ENCODE data around the gene ZFHX3.

The ZFHX3 gene

DNA sequence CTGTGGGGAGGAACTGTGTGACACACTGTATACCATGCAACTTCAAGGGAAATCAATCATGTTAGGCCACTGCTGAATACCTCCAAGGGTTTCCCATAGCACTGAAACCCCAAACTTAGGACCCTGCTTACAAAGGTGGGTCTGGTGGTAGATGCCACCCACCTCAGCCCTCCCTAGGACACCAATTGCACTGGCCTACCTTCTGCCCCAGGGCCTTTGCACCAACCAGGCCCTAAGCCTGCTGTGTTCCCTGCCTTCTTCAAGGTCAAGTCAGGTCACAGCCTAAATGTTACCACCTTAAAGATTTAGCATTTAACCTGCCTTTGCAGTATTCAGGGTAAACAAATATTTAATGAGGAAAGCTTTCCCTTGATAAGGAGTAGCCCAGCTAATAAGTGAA lies 185.8 kb downstream of the ZFHX3 start:
- no peak for DNase-seq

DNA sequence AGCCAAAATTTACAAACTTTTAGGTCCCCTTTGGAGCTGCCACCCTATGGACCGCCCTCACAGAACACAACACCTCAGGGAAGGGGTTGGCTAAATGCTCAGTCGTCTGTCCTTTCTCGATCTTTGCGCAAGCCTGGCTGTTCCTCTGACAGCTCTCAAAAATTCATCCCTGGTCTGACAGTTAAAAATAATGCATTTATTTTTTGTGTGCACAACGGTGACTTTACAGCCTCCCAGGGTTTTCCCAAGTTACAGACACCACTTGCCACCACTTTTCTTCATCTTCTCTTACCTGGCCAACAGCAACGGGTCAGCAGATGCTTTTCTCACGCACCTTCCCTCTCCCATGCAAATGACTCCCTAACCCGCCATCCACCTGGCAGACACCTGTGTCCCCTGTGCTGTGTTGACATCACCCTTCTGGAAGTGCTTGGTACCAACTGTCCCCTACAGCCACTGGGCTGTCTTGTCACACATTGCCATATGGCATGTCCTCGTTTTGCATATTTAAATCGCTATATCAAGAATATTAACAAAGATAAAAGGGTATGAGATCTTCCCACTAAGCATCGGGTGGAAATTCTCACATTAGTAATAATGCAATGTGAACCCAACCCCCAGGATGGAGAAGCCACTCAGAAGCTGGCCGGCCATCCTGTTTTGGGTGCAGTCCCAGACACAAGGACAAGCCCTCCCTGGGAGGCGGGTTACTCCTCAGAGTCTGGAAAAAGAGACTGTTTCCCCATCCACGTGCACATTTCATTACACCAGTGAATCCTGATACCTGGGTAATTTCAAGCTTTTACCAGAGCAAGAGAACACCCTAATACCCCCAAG lies 187.0 kb downstream of the ZFHX3 start:
- DNase-seq, result no peak

DNA sequence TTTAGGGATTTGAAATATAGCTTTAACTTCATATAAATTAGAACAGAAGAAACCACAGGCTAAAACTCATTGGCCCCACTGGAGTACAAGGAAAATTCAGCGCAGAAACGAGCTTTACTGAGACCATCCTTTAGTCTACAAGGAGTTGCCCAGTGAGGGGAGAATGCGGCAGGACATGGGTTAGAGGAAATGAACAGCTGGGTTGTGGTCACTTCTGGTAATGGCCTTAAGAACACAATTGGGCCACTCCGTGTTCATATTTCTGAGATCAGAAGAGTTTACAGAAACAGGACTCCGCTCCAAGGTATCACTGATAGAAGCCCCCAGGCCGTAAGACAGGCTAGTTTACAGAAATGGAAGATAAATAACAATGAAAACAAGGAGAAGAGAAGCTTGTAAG lies 188.3 kb downstream of the ZFHX3 start:
- DNase-seq, result no peak

DNA sequence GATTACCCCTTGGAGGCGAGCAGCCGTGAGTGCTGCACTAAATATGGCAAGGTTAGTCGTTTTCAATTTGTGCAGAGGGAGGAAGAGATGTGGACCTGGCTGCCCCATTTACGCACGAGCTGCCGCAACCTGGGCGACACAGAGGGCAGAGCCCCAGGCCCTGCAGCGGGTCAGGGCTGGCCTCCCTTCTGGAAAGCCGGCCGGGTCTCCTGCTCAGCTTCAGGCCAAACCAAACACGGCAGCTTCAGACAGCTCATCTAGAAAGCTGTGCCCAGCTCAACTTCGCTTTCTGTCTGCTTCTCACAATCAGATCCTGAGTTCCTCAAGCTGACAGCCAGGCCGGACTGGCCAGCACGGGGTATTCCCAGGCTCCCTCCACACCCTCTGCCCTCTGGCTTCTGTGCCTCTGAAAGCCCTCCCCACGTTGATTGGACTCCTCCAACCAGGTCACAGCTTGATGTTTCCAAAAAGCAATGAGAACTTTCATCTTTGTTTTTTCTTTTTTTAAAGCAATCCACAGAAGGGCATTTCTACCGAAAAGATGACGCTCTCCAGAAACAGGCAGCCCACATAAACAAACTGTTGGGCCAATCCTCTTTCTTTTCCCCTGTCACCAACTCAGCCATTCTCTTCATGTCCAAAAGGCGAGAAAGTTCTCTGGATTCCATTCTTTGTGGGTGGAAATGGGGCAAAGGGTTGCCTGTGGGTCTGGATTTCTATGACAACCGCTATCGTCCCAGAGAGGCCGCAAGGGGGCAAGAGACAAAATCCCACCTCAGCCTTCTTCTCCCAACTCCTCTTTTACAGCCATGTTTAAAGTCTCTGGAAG lies 189.0 kb downstream of the ZFHX3 start:
- no peak for DNase-seq

GRCh38 chr16:72857834-72858664 lies 189.9 kb downstream of the ZFHX3 start:
- DNase-seq, result no peak

DNA sequence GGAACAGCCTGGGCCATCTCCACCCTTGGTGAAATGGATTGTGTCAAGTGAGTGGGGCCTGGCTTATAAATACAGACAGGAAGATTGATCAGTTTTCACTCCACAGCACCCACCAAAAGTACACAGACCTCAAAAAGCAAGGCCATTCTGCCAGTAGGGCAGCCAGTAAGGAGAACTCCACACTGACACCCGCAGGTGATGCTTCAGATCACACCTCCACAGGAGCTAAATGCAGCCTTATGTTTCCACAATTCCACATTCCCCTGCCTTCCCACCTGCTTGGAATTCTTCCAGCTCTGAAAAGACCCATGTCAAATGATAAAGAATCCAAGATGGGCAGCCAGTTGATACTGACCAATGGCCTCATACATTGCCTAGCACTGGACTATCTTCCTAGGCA lies 191.1 kb downstream of the ZFHX3 start:
- no peak for DNase-seq

GRCh38 chr16:72854267-72854959 lies 193.5 kb downstream of the ZFHX3 start:
- no peak for DNase-seq

DNA sequence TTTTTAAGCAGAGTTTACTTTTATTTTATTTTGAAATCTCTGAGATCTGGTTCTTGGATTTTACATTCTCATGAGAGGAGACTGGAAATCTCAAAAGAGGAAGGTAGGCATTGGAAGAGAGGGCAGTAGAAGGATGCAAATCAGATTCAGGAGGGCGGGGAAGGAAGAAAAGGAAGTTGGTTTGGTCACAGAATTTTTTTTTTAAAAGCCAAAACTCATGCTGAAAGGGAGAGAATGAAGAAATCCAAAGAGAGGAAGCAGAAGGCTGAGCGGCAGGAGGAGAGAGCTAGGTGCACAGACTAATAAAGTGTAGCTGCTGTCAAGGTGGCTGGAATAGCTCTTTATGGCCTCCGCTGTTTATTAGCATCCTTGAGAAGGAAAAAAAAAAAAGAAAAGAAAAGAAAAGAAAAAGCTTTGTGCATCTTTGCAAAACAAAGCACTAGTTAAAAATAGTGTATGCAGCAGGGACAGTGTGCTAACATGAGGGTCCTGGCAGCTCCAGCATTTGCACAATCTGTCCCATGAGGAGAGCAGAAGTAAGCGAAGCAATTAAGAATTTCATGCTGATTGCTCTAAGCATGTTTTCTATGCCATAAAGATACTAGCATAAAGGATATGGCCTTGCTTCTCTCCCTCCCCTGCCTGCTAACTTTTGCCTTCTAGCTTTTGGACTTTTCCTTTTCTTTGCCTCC lies 194.2 kb downstream of the ZFHX3 start:
- DNase-seq, result no peak

DNA sequence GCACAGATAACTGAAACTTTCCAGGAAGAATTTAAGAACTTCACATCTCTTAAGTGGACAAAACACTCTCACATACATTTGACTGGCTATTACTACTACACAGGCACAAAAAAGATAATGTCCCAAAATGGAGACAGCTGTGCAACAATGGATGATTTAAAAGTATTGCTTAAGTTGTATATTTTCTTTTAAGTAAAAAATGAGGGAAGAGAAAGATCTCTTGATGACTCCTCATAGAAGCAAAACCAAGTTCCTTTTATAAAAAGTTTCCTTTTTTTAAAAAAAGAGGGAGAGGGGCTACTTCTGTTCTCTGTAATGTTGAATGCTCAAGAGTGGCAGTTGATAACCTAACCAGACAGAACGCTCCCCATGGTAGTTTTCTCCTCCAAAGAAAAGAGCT lies 195.5 kb downstream of the ZFHX3 start:
- no peak for DNase-seq

DNA sequence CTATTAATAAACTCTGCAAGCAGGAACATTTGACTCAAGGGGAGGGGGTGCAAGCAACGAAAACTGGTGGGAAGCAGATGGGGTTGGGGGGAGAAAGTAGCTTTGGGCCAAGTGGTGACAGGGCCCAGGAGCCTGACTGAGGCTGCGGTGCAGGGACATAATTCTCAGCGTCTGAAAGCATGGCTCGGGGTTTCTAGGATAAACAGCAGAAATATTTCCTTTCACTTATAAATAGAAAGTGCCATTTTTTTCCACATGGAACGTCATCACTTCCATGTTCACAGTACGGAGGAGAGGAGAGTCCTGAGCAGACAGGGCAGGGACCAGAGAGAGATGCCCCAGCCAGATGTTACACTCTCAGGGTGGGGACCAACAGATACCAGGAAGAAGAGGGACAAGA lies 197.1 kb downstream of the ZFHX3 start:
- DNase-seq, result no peak

- DNase-seq, result no peak
These were observed 197.9 kb downstream of the ZFHX3 start for GRCh38 chr16:72850021-72850420.

GRCh38 chr16:72848759-72849664 lies 198.9 kb downstream of the ZFHX3 start:
- no peak for DNase-seq

- DNase-seq, result no peak
These were observed 199.9 kb downstream of the ZFHX3 start for GRCh38 chr16:72848028-72848400.

DNA sequence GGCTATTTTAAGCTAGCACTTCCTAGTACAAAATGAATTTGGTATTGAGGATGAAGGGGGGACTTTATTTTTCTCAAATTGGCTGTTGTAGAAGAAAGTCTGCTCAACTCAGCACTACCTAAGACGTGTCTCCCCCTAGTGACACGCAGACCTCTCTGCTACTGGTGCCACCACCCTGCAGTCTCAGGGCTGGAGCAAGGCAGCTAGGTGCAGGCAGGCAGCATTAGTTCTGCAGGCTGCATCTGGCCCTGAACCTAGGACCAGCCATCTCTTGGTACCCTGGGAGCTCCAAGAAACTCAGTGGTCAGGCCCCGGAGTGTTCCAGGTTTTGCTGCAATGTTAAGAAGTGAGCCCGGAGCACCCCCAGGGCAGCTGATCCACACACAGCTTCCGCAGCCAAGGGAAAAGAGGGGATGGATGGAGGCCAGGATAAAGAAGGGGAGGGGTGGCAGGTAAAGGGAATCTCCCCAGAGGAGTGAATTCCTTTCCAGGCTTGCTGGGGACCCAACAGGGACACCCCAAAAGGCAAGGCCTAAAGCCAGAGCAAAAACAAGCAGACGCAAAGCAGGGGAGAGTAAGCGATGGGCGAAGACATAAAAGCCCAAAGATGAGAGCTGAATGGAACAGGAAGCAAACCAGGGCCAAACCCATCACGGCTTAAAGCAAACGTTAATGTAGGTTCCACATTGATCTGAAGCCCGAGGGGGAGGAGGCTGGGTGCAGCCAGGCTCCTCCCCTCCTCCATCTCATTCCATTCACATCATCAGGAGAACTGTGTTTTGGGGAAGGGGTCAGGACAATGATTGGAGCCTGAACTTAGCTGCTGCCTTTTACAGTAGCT lies 200.5 kb downstream of the ZFHX3 start:
- no peak for DNase-seq

GRCh38 chr16:72846594-72846993 lies 201.3 kb downstream of the ZFHX3 start:
- no peak for DNase-seq

- DNase-seq, result no peak
These were observed 202.5 kb downstream of the ZFHX3 start for GRCh38 chr16:72845322-72846020.

- DNase-seq, result no peak
These were observed 203.6 kb downstream of the ZFHX3 start for GRCh38 chr16:72844225-72844920.

- DNase-seq, result no peak
These were observed 206.4 kb downstream of the ZFHX3 start for GRCh38 chr16:72841506-72841905.
